Placental epithelial cell (primary cell): ENCODE results near the gene INSIG1. TPM values are rescaled to one million over a fixed set of nuclear protein-coding genes. Genes with fewer than 3 reads are reported as not detected.

ENCODE experiments used
- total RNA-seq: library from RNA; depleted of rRNA; stranded (reverse); fragments of >200 nt; gene quantifications from 2 replicates; pipeline ENCODE4 v1.2.3, GENCODE V29; 2012

INSIG1 gene
- total RNA-seq = 13.0 and 101 TPM in 2 replicates

DNA sequence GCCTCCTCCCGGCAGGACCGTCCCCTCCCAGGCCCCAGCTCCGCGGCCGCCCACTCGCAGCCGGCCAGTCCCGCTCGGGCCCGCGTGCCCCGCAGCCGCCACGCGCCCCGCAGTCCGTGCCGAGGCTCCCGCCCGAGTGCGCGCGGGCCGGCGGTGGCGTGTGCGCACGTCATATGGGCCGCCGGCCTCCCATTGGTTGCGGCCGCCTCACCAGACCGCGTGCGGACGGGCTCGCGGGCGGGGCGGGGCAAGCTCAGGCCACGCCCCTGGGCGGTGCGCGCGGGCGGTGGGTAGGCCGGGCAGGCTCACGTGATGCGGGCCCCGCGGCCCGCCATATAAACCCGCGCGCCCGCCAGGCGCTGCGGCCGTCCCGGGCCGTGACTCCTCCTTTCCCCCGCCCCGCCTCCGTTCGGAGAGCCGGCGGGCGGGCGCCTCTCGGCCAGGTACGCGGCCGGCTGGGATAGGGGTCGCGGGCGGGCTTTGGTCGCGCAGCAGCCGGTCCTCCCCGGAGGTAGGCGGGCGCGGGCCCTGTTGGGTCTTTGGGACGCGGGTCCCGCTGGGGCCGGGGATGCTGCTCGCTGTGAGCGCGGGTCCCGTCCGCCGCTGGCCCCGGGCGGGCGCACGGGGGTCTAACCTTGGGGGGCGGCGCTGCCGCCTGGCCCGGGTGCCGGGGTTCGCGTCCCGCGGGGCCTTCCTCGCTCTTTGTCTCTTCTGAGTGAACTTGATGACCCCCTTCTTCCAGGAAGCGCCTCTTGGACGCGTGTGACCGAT is at the start of gene INSIG1:
TSS of gene INSIG1 (plus strand) at position 362 of the 771 bp plus-strand sequence. CDS start at position 770, 408 bp downstream.

Other genes starting within 250 kb of the INSIG1 start
- gene HTR5A, start 227.6 kb upstream of the INSIG1 start, total RNA-seq = not detected in 2 replicates
- gene EN2, start 160.3 kb downstream of the INSIG1 start, total RNA-seq = not detected in 2 replicates
- gene CNPY1, start 248.7 kb downstream of the INSIG1 start, total RNA-seq = not detected in 2 replicates